Measurements from ENCODE around the gene DENND1C. TPM values are rescaled to one million over a fixed set of nuclear protein-coding genes. Genes with fewer than 3 reads are reported as not detected.

The DENND1C gene
- total and polyA plus RNA-seq, 9 of the 15 experiments (the other 6 are each of a cell fraction or from before 2014, with no cell fraction given) = 0.03 to 1.2 (median 0.32) TPM; not detected in 1

DNA sequence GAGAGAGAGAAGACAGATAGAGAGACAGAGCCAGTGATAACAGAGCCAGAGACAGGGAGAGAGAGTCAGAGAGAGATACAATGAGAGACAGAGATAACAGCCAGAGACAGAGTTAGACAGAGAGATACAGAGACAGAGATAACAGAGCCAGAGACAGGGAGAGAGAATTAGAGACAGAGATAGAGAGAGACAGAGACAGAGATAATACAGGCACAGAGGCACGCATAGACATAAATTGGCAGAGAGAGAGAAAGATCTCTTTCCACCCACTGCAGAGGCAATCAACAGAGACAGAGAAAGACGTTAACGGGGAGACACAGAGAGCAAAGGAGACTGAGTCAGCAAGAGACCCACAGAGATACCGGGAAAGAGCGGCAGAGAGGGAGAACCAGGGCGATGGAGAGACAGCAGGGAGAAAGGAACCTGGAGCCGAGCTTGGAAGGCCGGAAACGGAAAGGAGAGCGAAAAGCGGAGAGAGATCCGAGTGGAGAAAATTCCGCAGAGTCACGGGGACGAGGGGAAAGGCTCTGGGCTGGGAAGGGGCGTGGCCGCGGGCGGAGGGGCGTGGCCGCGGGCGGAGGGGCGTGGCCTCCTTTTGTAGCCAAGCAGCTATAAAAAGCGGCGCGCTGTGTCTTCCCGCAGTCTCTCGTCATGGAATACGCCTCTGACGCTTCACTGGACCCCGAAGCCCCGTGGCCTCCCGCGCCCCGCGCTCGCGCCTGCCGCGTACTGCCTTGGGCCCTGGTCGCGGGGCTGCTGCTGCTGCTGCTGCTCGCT lies 49.0 kb upstream of the DENND1C start, which contains the start of gene TNFSF9 (continued):
- TF ChIP-seq ZNF165 (CRISPR knock-in tag; IDR thresholded peaks at IDR 0.05; ENCODE audit: borderline replicate concordance) (no peak), NFE2L1 (tag; IDR thresholded peaks at IDR 0.05; ENCODE audit: borderline replicate concordance, low read depth) (no peak), PRMT5 (CRISPR knock-in tag; IDR thresholded peaks at IDR 0.05) (no peak), CCNT2 (IDR thresholded peaks at IDR 0.05; ENCODE audit: borderline replicate concordance, extremely low read depth, insufficient read length, low read depth, low read length) (peak; percentile 90), EGR1 (conservative IDR thresholded peaks at IDR 0.05) (no peak), NR2F6 (CRISPR knock-in tag; IDR thresholded peaks at IDR 0.05) (no peak), HDAC1 (IDR thresholded peaks at IDR 0.05) (peak; percentile 82 to 83; a peak in 3 of 4 replicates), FOXP1 (CRISPR knock-in tag; IDR thresholded peaks at IDR 0.05) (peak; percentile 82), ZNF253 (CRISPR knock-in tag; conservative IDR thresholded peaks at IDR 0.05) (no peak), FOSL1 (tag; conservative IDR thresholded peaks at IDR 0.05) (peak; percentile 67), ZNF512 (tag; IDR thresholded peaks at IDR 0.05) (no peak; the same call in 1 of the 2 replicates), POLR2AphosphoS2 (IDR thresholded peaks at IDR 0.05; ENCODE audit: low read length) (no peak), ZNF79 (CRISPR knock-in tag; IDR thresholded peaks at IDR 0.05; ENCODE audit: low read depth) (no peak), SAFB (IDR thresholded peaks at IDR 0.05; ENCODE audit: borderline replicate concordance, low read depth, low read length) (no peak), POLR2A (conservative IDR thresholded peaks at IDR 0.05) (peak; percentile 96), TAF15 (IDR thresholded peaks at IDR 0.05; ENCODE audit: low read depth, low read length) (no peak), MIER1 (IDR thresholded peaks at IDR 0.05; ENCODE audit: low read depth) (peak; percentile 81), ELF1 (tag; IDR thresholded peaks at IDR 0.05) (no peak), ZNF121 (CRISPR knock-in tag; conservative IDR thresholded peaks at IDR 0.05) (no peak), SREBF2 (CRISPR knock-in tag; IDR thresholded peaks at IDR 0.05) (no peak)
- TF ChIP-seq, protein P1, sequence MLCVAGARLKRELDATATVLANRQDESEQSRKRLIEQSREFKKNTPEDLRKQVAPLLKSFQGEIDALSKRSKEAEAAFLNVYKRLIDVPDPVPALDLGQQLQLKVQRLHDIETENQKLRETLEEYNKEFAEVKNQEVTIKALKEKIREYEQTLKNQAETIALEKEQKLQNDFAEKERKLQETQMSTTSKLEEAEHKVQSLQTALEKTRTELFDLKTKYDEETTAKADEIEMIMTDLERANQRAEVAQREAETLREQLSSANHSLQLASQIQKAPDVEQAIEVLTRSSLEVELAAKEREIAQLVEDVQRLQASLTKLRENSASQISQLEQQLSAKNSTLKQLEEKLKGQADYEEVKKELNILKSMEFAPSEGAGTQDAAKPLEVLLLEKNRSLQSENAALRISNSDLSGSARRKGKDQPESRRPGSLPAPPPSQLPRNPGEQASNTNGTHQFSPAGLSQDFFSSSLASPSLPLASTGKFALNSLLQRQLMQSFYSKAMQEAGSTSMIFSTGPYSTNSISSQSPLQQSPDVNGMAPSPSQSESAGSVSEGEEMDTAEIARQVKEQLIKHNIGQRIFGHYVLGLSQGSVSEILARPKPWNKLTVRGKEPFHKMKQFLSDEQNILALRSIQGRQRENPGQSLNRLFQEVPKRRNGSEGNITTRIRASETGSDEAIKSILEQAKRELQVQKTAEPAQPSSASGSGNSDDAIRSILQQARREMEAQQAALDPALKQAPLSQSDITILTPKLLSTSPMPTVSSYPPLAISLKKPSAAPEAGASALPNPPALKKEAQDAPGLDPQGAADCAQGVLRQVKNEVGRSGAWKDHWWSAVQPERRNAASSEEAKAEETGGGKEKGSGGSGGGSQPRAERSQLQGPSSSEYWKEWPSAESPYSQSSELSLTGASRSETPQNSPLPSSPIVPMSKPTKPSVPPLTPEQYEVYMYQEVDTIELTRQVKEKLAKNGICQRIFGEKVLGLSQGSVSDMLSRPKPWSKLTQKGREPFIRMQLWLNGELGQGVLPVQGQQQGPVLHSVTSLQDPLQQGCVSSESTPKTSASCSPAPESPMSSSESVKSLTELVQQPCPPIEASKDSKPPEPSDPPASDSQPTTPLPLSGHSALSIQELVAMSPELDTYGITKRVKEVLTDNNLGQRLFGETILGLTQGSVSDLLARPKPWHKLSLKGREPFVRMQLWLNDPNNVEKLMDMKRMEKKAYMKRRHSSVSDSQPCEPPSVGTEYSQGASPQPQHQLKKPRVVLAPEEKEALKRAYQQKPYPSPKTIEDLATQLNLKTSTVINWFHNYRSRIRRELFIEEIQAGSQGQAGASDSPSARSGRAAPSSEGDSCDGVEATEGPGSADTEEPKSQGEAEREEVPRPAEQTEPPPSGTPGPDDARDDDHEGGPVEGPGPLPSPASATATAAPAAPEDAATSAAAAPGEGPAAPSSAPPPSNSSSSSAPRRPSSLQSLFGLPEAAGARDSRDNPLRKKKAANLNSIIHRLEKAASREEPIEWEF (CRISPR knock-in tag; IDR thresholded peaks at IDR 0.05) = no peak
- TF ChIP-seq, protein P2, sequence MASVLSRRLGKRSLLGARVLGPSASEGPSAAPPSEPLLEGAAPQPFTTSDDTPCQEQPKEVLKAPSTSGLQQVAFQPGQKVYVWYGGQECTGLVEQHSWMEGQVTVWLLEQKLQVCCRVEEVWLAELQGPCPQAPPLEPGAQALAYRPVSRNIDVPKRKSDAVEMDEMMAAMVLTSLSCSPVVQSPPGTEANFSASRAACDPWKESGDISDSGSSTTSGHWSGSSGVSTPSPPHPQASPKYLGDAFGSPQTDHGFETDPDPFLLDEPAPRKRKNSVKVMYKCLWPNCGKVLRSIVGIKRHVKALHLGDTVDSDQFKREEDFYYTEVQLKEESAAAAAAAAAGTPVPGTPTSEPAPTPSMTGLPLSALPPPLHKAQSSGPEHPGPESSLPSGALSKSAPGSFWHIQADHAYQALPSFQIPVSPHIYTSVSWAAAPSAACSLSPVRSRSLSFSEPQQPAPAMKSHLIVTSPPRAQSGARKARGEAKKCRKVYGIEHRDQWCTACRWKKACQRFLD (CRISPR knock-in tag; IDR thresholded peaks at IDR 0.05) = no peak

Data from K562 (cell line).